SU-DHL-6 (cell line): Measurements from ENCODE around the gene SIM2.

Source experiments
- CTCF ChIP-seq: fragments of 200-600 bp; sonication (generic); IDR thresholded peaks from one replicate; pipeline ENCODE4 v1.5.1; 2017; ENCODE audit warnings: antibody characterized with exemption, mild to moderate bottlenecking, low read length, moderate library complexity; ENCODE audit not compliant: insufficient read depth, poor library complexity, severe bottlenecking
- EZH2phosphoT487 ChIP-seq: fragments of 200-600 bp; sonication (generic), shearing (Covaris generic); conservative IDR thresholded peaks from 2 replicates; pipeline ENCODE4 v1.6.1; 2018; ENCODE audit warnings: mild to moderate bottlenecking, antibody characterized with exemption, low read length, moderate library complexity, mixed read lengths

GRCh38 chr21:36717976-36718375, 19.1 kb downstream of the SIM2 start:
- no peak for TF ChIP-seq CTCF
- no peak for TF ChIP-seq EZH2phosphoT487
